ENCODE measurements around the gene NAPSA.
"Not testable (repeated sequence)": the region's sequence is repeated elsewhere in the genome, so short reads cannot be mapped to it uniquely, and the experiment has no call there.

The NAPSA gene

GRCh38 chr19:50358483-50359327 lies 6.7 kb downstream of the NAPSA start:
- DNase-seq (ENCODE audit: low read depth), result peak; percentile 57

GRCh38 chr19:50357178-50358100 lies 8.0 kb downstream of the NAPSA start:
- peak; percentile 70 for DNase-seq (ENCODE audit: low read depth)

- no peak for DNase-seq (ENCODE audit: low read depth)
Measured at GRCh38 chr19:50356691-50357177, 8.7 kb downstream of the NAPSA start.

GRCh38 chr19:50353487-50353880 lies 12.0 kb downstream of the NAPSA start:
- DNase-seq (ENCODE audit: low read depth), result not testable (repeated sequence)

- no peak for DNase-seq (ENCODE audit: low read depth)
Measured at GRCh38 chr19:50352242-50352641, 13.2 kb downstream of the NAPSA start.

GRCh38 chr19:50349277-50350057 lies 16.0 kb downstream of the NAPSA start:
- DNase-seq (ENCODE audit: low read depth), result no peak

- DNase-seq (ENCODE audit: low read depth), result not testable (repeated sequence)
Measured at GRCh38 chr19:50347089-50347581, 18.3 kb downstream of the NAPSA start.

GRCh38 chr19:50344661-50345318 lies 20.6 kb downstream of the NAPSA start:
- DNase-seq (ENCODE audit: low read depth), result no peak

GRCh38 chr19:50341091-50341564 lies 24.3 kb downstream of the NAPSA start:
- no peak for DNase-seq (ENCODE audit: low read depth)

GRCh38 chr19:50340331-50340730 lies 25.1 kb downstream of the NAPSA start:
- DNase-seq (ENCODE audit: low read depth), result no peak

- not testable (repeated sequence) for DNase-seq (ENCODE audit: low read depth)
Measured at GRCh38 chr19:50337031-50337430, 28.4 kb downstream of the NAPSA start.

- no peak for DNase-seq (ENCODE audit: low read depth)
Measured at GRCh38 chr19:50334741-50335421, 30.6 kb downstream of the NAPSA start.

- DNase-seq (ENCODE audit: low read depth), result peak; percentile 80
Measured at GRCh38 chr19:50333737-50334617, 31.5 kb downstream of the NAPSA start.

- peak; percentile 71 for DNase-seq (ENCODE audit: low read depth)
Measured at GRCh38 chr19:50333235-50333736, 32.2 kb downstream of the NAPSA start.

- DNase-seq (ENCODE audit: low read depth), result no peak
Measured at GRCh38 chr19:50332244-50333038, 33.0 kb downstream of the NAPSA start.

- DNase-seq (ENCODE audit: low read depth), result no peak
Measured at GRCh38 chr19:50331994-50332243, 33.5 kb downstream of the NAPSA start.

- DNase-seq (ENCODE audit: low read depth), result no peak
Measured at GRCh38 chr19:50331221-50331993, 34.0 kb downstream of the NAPSA start.

Measured in stimulated activated CD8-positive, alpha-beta memory T cell treated with anti-CD3 and anti-CD28 coated beads, Interleukin-15, amount 100 ng/mL, for 24 hours (primary cell).